WERI-Rb-1 (cell line): ENCODE results near the gene PRKCZ.

ENCODE experiments used
- DNase-seq: peaks from one replicate; pipeline ENCODE4 v3.0.0-alpha.2; 2020
- H3K27ac ChIP-seq: fragments of 250-450 bp; sonication (Bioruptor Pico); 2 replicates; pipeline ENCODE4 v1.5.1; 2020; ENCODE audit warnings: mild to moderate bottlenecking, moderate library complexity
- H3K27me3 ChIP-seq: fragments of 250-450 bp; sonication (Bioruptor Pico); 2 replicates; pipeline ENCODE4 v1.5.1; 2021; ENCODE audit warnings: mild to moderate bottlenecking, low read depth, moderate library complexity; ENCODE audit not compliant: insufficient read depth, severe bottlenecking
- H3K36me3 ChIP-seq: fragments of 250-450 bp; sonication (Bioruptor Pico); 2 replicates; pipeline ENCODE4 v1.5.1; 2020; ENCODE audit warnings: mild to moderate bottlenecking, moderate library complexity
- H3K4me3 ChIP-seq: 2 replicates; pipeline ENCODE4 v1.5.1; 2011; ENCODE audit warnings: low read depth, mild to moderate bottlenecking, control low read depth, low read length
- H3K9me3 ChIP-seq: fragments of 250-450 bp; sonication (Bioruptor Pico); 2 replicates; pipeline ENCODE4 v1.5.1; 2021; ENCODE audit warnings: mild to moderate bottlenecking, moderate library complexity; ENCODE audit not compliant: severe bottlenecking
- TF ChIP-seq, protein P1 (sequence below): IDR thresholded peaks from 2 replicates; pipeline ENCODE4 v1.5.1; 2011; ENCODE audit warnings: low read depth, mild to moderate bottlenecking, control low read depth, inconsistent platforms, low read length

PRKCZ gene

GRCh38 chr1:2079396-2080085 lies 29.3 kb downstream of the PRKCZ start:
- Histone ChIP-seq H3K27me3 (no peaks in the 10 kb centered on the region), H3K36me3 (peaks cover 12% of the 10 kb centered on the region), H3K4me3 (no peak overlapping the region), H3K9me3 (peaks cover 7% of the 10 kb centered on the region), H3K27ac (no peak overlapping the region)
- TF ChIP-seq, protein P1, sequence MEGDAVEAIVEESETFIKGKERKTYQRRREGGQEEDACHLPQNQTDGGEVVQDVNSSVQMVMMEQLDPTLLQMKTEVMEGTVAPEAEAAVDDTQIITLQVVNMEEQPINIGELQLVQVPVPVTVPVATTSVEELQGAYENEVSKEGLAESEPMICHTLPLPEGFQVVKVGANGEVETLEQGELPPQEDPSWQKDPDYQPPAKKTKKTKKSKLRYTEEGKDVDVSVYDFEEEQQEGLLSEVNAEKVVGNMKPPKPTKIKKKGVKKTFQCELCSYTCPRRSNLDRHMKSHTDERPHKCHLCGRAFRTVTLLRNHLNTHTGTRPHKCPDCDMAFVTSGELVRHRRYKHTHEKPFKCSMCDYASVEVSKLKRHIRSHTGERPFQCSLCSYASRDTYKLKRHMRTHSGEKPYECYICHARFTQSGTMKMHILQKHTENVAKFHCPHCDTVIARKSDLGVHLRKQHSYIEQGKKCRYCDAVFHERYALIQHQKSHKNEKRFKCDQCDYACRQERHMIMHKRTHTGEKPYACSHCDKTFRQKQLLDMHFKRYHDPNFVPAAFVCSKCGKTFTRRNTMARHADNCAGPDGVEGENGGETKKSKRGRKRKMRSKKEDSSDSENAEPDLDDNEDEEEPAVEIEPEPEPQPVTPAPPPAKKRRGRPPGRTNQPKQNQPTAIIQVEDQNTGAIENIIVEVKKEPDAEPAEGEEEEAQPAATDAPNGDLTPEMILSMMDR, result no peak
- DNase-seq, result no peak

DNA sequence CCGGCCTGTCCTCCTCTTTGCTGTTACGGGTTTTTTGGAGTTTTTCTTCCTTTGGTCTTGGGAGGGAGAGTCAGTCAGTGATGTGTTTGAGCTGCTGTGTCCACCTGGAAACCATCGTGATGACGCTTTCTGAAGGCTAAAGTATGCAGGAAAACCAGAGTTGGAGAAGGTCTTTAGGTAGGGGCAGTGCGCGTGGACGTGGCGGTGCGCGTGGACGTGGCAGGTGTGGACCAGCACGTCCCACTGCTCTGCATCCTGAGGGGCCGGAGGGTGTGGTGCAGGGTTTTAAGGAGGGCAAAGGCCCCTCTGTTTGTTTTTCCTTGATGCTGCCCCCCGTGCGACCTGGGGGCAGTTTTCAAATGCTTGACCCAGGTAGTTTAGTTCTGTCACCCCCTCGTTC lies 29.9 kb downstream of the PRKCZ start:
- no peak for DNase-seq
- H3K4me3 ChIP-seq, result no peak overlapping the region
- H3K9me3 ChIP-seq, result peaks cover 7% of the 10 kb centered on the region
- no peaks in the 10 kb centered on the region for H3K27me3 ChIP-seq
- peaks cover 12% of the 10 kb centered on the region for H3K36me3 ChIP-seq
- TF ChIP-seq, protein P1, result no peak
- no peak overlapping the region for H3K27ac ChIP-seq

GRCh38 chr1:2080884-2081283 lies 30.7 kb downstream of the PRKCZ start:
- H3K27me3 ChIP-seq, result no peaks in the 10 kb centered on the region
- no peak for DNase-seq
- no peak overlapping the region for H3K27ac ChIP-seq
- peaks cover 7% of the 10 kb centered on the region for H3K9me3 ChIP-seq
- H3K4me3 ChIP-seq, result no peak overlapping the region
- TF ChIP-seq, protein P1, result no peak
- peaks cover 12% of the 10 kb centered on the region for H3K36me3 ChIP-seq

- no peaks in the 10 kb centered on the region for H3K27me3 ChIP-seq
- DNase-seq, result no peak
- H3K9me3 ChIP-seq, result peaks cover 7% of the 10 kb centered on the region
- TF ChIP-seq, protein P1, result no peak
- no peak overlapping the region for H3K4me3 ChIP-seq
- peaks cover 12% of the 10 kb centered on the region for H3K36me3 ChIP-seq
- H3K27ac ChIP-seq, result no peak overlapping the region
These were observed 31.2 kb downstream of the PRKCZ start for GRCh38 chr1:2081326-2081885.

- H3K4me3 ChIP-seq, result no peak overlapping the region
- no peak for DNase-seq
- TF ChIP-seq, protein P1, result no peak
- H3K27me3 ChIP-seq, result no peaks in the 10 kb centered on the region
- no peak overlapping the region for H3K27ac ChIP-seq
- H3K9me3 ChIP-seq, result peaks cover 7% of the 10 kb centered on the region
- H3K36me3 ChIP-seq, result peaks cover 12% of the 10 kb centered on the region
These were observed 31.9 kb downstream of the PRKCZ start for GRCh38 chr1:2082064-2082463.

DNA sequence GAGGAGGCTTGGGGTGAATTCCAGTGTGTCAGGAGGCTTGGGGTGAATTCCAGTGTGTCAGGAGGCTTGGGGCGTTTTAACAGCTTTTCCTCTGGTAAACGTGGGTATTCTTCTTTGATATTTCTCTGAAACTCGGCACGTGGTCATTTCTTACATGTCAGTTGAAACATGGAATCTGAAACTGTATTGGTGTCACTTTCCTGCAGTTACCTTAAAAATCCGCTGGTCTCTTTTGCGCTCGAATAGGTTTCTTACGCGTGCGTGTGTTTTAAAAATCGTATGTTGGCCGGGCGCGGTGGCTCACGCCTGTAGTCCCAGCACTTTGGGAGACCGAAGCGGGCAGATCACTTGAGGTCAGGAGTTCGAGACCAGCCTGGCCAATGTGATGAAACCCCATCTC lies 33.5 kb downstream of the PRKCZ start:
- DNase-seq, result no peak
- Histone ChIP-seq H3K27ac (no peak overlapping the region), H3K4me3 (no peak overlapping the region), H3K27me3 (no peaks in the 10 kb centered on the region), H3K36me3 (peaks cover 3% of the 10 kb centered on the region), H3K9me3 (no peaks in the 10 kb centered on the region)
- TF ChIP-seq, protein P1, result no peak
